HG03439 (cell line): ENCODE results near the gene SERBP1.

Source experiments
- ATAC-seq: cut with Tn5 transposase; IDR thresholded peaks from one replicate; pipeline ENCODE4 v1.9.1; 2021; ENCODE audit warnings: mild to moderate bottlenecking, moderate library complexity; ENCODE audit not compliant: unreplicated experiment

The SERBP1 gene

GRCh38 chr1:67371043-67371442 is 59.2 kb downstream of the SERBP1 start:
- ATAC-seq: no peak

GRCh38 chr1:67368046-67368514 is 62.1 kb downstream of the SERBP1 start:
- ATAC-seq: no peak

- no peak for ATAC-seq
These were observed 62.7 kb downstream of the SERBP1 start for GRCh38 chr1:67367370-67368045.

DNA sequence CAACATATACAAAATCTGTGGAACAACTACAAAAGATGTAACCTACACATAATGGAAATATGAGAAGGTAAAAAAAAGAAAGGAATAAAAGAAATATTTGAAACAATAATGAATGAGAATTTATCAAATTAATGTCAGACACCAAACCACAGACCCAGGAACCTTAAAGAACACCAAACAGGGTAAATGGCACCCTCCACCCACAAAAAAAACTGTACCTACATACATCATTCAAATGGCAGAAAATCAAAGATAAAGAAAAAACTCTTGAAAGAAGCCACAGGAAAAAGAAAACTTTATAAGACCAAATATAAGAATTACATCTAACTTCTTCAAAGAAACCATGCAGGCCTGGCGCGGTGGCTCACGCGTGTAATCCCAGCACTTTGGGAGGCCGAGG is 68.6 kb downstream of the SERBP1 start:
- no peak for ATAC-seq

GRCh38 chr1:67359592-67359991 is 70.6 kb downstream of the SERBP1 start:
- ATAC-seq: no peak
